OCI-LY1 (cell line): Measurements from ENCODE around the gene PODNL1.

Experiments used
- EZH2 ChIP-seq: fragments of 200-600 bp; sonication (generic), shearing (Covaris generic); IDR thresholded peaks from 2 replicates; pipeline ENCODE4 v1.8.0; 2017; ENCODE audit warnings: borderline replicate concordance, mixed run types, mild to moderate bottlenecking, antibody characterized with exemption, low read length, moderate library complexity, mixed read lengths
- TF ChIP-seq, protein P1 (sequence below): fragments of 200-600 bp; sonication (generic), shearing (Covaris generic); IDR thresholded peaks from 2 replicates; pipeline ENCODE4 v1.5.1; 2017; ENCODE audit warnings: mild to moderate bottlenecking, antibody characterized with exemption, low read length, moderate library complexity, mixed read lengths

DNA sequence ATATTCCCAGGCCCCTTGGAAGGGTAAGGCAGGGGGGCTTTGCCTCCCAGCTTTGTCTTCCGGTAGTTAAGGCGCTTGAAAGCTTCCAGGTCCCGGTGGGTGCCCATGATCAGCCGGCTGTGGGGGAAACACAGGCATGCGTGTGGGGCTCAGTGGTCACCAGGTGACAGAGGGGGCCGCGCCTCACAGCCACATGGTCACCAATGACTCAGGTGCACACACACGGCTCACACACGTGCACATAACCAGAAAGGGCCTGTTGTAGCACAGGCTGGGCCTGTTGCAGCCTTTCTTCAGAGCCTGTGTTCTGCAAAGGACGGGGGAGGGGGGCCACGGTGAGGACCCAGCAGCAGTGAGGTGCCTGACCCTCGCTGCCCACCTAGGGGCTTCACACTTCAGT, 55.4 kb downstream of the PODNL1 start:
- TF ChIP-seq, protein P1, sequence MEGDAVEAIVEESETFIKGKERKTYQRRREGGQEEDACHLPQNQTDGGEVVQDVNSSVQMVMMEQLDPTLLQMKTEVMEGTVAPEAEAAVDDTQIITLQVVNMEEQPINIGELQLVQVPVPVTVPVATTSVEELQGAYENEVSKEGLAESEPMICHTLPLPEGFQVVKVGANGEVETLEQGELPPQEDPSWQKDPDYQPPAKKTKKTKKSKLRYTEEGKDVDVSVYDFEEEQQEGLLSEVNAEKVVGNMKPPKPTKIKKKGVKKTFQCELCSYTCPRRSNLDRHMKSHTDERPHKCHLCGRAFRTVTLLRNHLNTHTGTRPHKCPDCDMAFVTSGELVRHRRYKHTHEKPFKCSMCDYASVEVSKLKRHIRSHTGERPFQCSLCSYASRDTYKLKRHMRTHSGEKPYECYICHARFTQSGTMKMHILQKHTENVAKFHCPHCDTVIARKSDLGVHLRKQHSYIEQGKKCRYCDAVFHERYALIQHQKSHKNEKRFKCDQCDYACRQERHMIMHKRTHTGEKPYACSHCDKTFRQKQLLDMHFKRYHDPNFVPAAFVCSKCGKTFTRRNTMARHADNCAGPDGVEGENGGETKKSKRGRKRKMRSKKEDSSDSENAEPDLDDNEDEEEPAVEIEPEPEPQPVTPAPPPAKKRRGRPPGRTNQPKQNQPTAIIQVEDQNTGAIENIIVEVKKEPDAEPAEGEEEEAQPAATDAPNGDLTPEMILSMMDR = no peak
- no peak for TF ChIP-seq EZH2
